Measurements from ENCODE around the gene PRKAG2.
"Not testable (repeated sequence)": the region's sequence is repeated elsewhere in the genome, so short reads cannot be mapped to it uniquely, and the experiment has no call there.

PRKAG2 gene

DNA sequence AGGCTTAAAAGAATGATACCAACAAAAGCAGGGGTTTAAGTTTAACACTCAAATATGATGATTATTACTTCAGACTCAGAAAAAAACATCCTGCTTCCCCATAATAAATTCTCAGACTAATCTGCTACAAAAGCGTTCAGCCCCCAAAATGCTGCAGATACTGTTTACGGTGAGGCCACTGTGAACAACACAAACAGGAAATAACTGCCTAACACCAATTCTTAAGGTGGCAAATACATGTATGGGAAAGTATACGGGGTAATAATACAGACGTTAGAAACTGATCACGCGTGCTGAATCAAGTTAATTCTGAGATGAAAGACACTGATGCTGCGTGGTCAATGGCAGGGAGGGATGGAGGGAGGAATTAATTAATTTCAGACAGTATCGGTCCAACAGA lies 295.2 kb downstream of the PRKAG2 start:
- TF ChIP-seq CTCF (IDR thresholded peaks at IDR 0.05; ENCODE audit: low read length) (no peak), EZH2 (IDR thresholded peaks at IDR 0.05; ENCODE audit: borderline replicate concordance, low read length) (no peak)

DNA sequence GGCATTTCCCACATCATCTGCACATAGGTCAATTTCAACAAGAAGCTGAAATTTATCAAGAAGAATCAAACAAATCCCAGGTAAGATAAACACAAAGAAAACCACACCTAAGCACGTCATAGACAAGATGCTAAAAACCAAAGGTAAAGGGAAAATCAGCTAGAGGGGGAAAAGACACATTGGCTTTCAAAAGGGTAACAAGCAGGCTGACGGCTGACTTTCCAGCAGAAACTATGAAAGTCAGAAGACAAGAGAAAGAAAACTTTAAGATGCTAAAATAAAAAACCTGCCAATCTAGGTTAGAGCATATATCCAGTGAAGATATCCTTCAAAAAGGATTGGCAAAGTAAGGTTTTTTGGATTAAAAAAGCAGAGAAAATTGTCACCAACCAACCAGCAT lies 297.3 kb downstream of the PRKAG2 start:
- H3K4me3 ChIP-seq (ENCODE audit: low read depth, low read length, poor library complexity, severe bottlenecking): no peak overlapping the region
- H3K9me3 ChIP-seq (ENCODE audit: low read length): peaks cover 7% of the 10 kb centered on the region
- H3K27me3 ChIP-seq (ENCODE audit: insufficient read depth, low read length): peaks cover 10% of the 10 kb centered on the region; the same call in 1 of the 2 replicates
- no peak overlapping the region for H3K4me2 ChIP-seq (ENCODE audit: low read length)
- no peak overlapping the region for H3K9ac ChIP-seq (ENCODE audit: low read length)
- H3K27ac ChIP-seq (ENCODE audit: low read depth, low read length, poor library complexity, severe bottlenecking): no peak overlapping the region
- H2AFZ ChIP-seq (ENCODE audit: low read length): no peak overlapping the region
- H3F3A ChIP-seq (ENCODE audit: insufficient read depth, low read length): no peaks in the 10 kb centered on the region
- no peaks in the 10 kb centered on the region; the same call in 1 of the 2 replicates for H3K36me3 ChIP-seq (ENCODE audit: insufficient read depth, low read length)
- no peaks in the 10 kb centered on the region for H4K20me1 ChIP-seq (ENCODE audit: insufficient read depth, low read length)
- no peaks in the 10 kb centered on the region for H3K4me1 ChIP-seq (ENCODE audit: insufficient read depth, low read length, severe bottlenecking)
- TF ChIP-seq EZH2 (IDR thresholded peaks at IDR 0.05; ENCODE audit: borderline replicate concordance, low read length) (no peak), CTCF (IDR thresholded peaks at IDR 0.05; ENCODE audit: low read length) (no peak)
- no peaks in the 10 kb centered on the region for H3K9me2 ChIP-seq (ENCODE audit: low read depth, low read length)
- H3K79me2 ChIP-seq (ENCODE audit: insufficient read depth, low read length): no peaks in the 10 kb centered on the region

More for the DNA sequence above, 295.2 kb downstream of the PRKAG2 start:
- H3K9ac ChIP-seq (ENCODE audit: low read length): no peak overlapping the region
- peaks cover 7% of the 10 kb centered on the region for H3K9me3 ChIP-seq (ENCODE audit: low read length)
- peaks cover 10% of the 10 kb centered on the region; the same call in 1 of the 2 replicates for H3K27me3 ChIP-seq (ENCODE audit: insufficient read depth, low read length)
- no peaks in the 10 kb centered on the region for H3F3A ChIP-seq (ENCODE audit: insufficient read depth, low read length)
- H3K4me1 ChIP-seq (ENCODE audit: insufficient read depth, low read length, severe bottlenecking): no peaks in the 10 kb centered on the region
- H3K4me3 ChIP-seq (ENCODE audit: low read depth, low read length, poor library complexity, severe bottlenecking): no peak overlapping the region
- H2AFZ ChIP-seq (ENCODE audit: low read length): no peak overlapping the region
- H3K4me2 ChIP-seq (ENCODE audit: low read length): no peak overlapping the region
- no peaks in the 10 kb centered on the region for H4K20me1 ChIP-seq (ENCODE audit: insufficient read depth, low read length)
- no peaks in the 10 kb centered on the region; the same call in 1 of the 2 replicates for H3K36me3 ChIP-seq (ENCODE audit: insufficient read depth, low read length)
- no peak overlapping the region for H3K27ac ChIP-seq (ENCODE audit: low read depth, low read length, poor library complexity, severe bottlenecking)
- no peaks in the 10 kb centered on the region for H3K79me2 ChIP-seq (ENCODE audit: insufficient read depth, low read length)
- no peaks in the 10 kb centered on the region for H3K9me2 ChIP-seq (ENCODE audit: low read depth, low read length)

GRCh38 chr7:151575410-151575809 lies 301.5 kb downstream of the PRKAG2 start:
- peaks cover 7% of the 10 kb centered on the region for H3K9me3 ChIP-seq (ENCODE audit: low read length)
- no peaks in the 10 kb centered on the region for H3F3A ChIP-seq (ENCODE audit: insufficient read depth, low read length)
- no peak overlapping the region for H3K4me3 ChIP-seq (ENCODE audit: low read depth, low read length, poor library complexity, severe bottlenecking)
- no peaks in the 10 kb centered on the region for H3K4me1 ChIP-seq (ENCODE audit: insufficient read depth, low read length, severe bottlenecking)
- H3K4me2 ChIP-seq (ENCODE audit: low read length): no peak overlapping the region
- peaks cover 10% of the 10 kb centered on the region; the same call in 1 of the 2 replicates for H3K27me3 ChIP-seq (ENCODE audit: insufficient read depth, low read length)
- no peak overlapping the region for H3K27ac ChIP-seq (ENCODE audit: low read depth, low read length, poor library complexity, severe bottlenecking)
- no peak for TF ChIP-seq CTCF (IDR thresholded peaks at IDR 0.05; ENCODE audit: low read length)
- no peak for TF ChIP-seq EZH2 (IDR thresholded peaks at IDR 0.05; ENCODE audit: borderline replicate concordance, low read length)
- no peak overlapping the region for H3K9ac ChIP-seq (ENCODE audit: low read length)
- H3K36me3 ChIP-seq (ENCODE audit: insufficient read depth, low read length): no peaks in the 10 kb centered on the region; the same call in 1 of the 2 replicates
- no peaks in the 10 kb centered on the region for H3K9me2 ChIP-seq (ENCODE audit: low read depth, low read length)
- no peaks in the 10 kb centered on the region for H4K20me1 ChIP-seq (ENCODE audit: insufficient read depth, low read length)
- no peak overlapping the region for H2AFZ ChIP-seq (ENCODE audit: low read length)
- no peaks in the 10 kb centered on the region for H3K79me2 ChIP-seq (ENCODE audit: insufficient read depth, low read length)

- H3F3A ChIP-seq (ENCODE audit: insufficient read depth, low read length); H2AFZ ChIP-seq (ENCODE audit: low read length); H3K4me3 ChIP-seq (ENCODE audit: low read depth, low read length, poor library complexity, severe bottlenecking); H3K9ac ChIP-seq (ENCODE audit: low read length); H3K4me2 ChIP-seq (ENCODE audit: low read length); H3K36me3 ChIP-seq (ENCODE audit: insufficient read depth, low read length); H3K27me3 ChIP-seq (ENCODE audit: insufficient read depth, low read length); H3K79me2 ChIP-seq (ENCODE audit: insufficient read depth, low read length); H3K27ac ChIP-seq (ENCODE audit: low read depth, low read length, poor library complexity, severe bottlenecking); H4K20me1 ChIP-seq (ENCODE audit: insufficient read depth, low read length); H3K9me2 ChIP-seq (ENCODE audit: low read depth, low read length); H3K9me3 ChIP-seq (ENCODE audit: low read length); H3K4me1 ChIP-seq (ENCODE audit: insufficient read depth, low read length, severe bottlenecking): not testable (repeated sequence)
These were observed 303.9 kb downstream of the PRKAG2 start for GRCh38 chr7:151573046-151573445.

Measured in OCI-LY1 (cell line).